Neural progenitor cell (in vitro differentiated cells): Measurements from ENCODE around the gene RYR1. TPM values are rescaled to one million over a fixed set of nuclear protein-coding genes. Genes with fewer than 3 reads are reported as not detected.

Experiments
- DNase-seq: peaks from one replicate; pipeline ENCODE4 v3.0.0-alpha.2; 2016; ENCODE audit warnings: low spot score
- H2AFZ ChIP-seq: fragments of 200-600 bp; sonication (generic); replicated peaks from 2 replicates; pipeline ENCODE4 v1.6.1; 2016; ENCODE audit warnings: antibody characterized with exemption
- H3F3A ChIP-seq: fragments of 200-600 bp; sonication (generic); 2 replicates; pipeline ENCODE4 v1.6.1; 2016; ENCODE audit warnings: antibody characterized with exemption, low read depth
- H3K27ac ChIP-seq: fragments of 200-600 bp; sonication (generic); 2 replicates; pipeline ENCODE4 v1.5.1; 2016; ENCODE audit warnings: mild to moderate bottlenecking
- H3K27me3 ChIP-seq: fragments of 200-600 bp; sonication (generic); 2 replicates; pipeline ENCODE4 v1.6.1; 2016; ENCODE audit warnings: mild to moderate bottlenecking, moderate library complexity
- H3K36me3 ChIP-seq: fragments of 200-600 bp; sonication (generic); 2 replicates; pipeline ENCODE4 v1.5.1; 2016
- H3K4me1 ChIP-seq: fragments of 200-600 bp; sonication (generic); 2 replicates; pipeline ENCODE4 v1.6.1; 2016; ENCODE audit warnings: mixed run types
- H3K4me2 ChIP-seq: fragments of 200-600 bp; sonication (generic); 2 replicates; pipeline ENCODE4 v1.6.1; 2016
- H3K4me3 ChIP-seq: fragments of 200-600 bp; sonication (generic); 2 replicates; pipeline ENCODE4 v1.5.1; 2016
- H3K79me2 ChIP-seq: fragments of 200-600 bp; sonication (generic); 2 replicates; pipeline ENCODE4 v1.6.1; 2016; ENCODE audit warnings: low read depth
- H3K9ac ChIP-seq: fragments of 200-600 bp; sonication (generic); 2 replicates; pipeline ENCODE4 v1.6.1; 2016
- H3K9me3 ChIP-seq: fragments of 200-600 bp; sonication (generic); 2 replicates; pipeline ENCODE4 v1.5.1; 2016; ENCODE audit warnings: low read depth
- H4K20me1 ChIP-seq: fragments of 200-600 bp; sonication (generic); 2 replicates; pipeline ENCODE4 v1.6.1; 2016; ENCODE audit warnings: low read depth
- H3K27ac Mint-ChIP-seq: 3 replicates; pipeline ENCODE4 v1.8.0; 2021; ENCODE audit warnings: mixed read lengths
- H3K27me3 Mint-ChIP-seq: 2 replicates; pipeline ENCODE4 v1.8.0; 2022; ENCODE audit warnings: low read depth, mild to moderate bottlenecking, inconsistent platforms, moderate library complexity, mixed read lengths; ENCODE audit not compliant: insufficient read depth
- H3K36me3 Mint-ChIP-seq: 3 replicates; pipeline ENCODE4 v1.8.0; 2021; ENCODE audit warnings: mixed read lengths
- H3K4me1 Mint-ChIP-seq: 3 replicates; pipeline ENCODE4 v1.8.0; 2021; ENCODE audit warnings: mixed read lengths
- H3K4me3 Mint-ChIP-seq: 3 replicates; pipeline ENCODE4 v1.8.0; 2021; ENCODE audit warnings: mild to moderate bottlenecking, moderate library complexity, mixed read lengths
- H3K9me3 Mint-ChIP-seq: 3 replicates; pipeline ENCODE4 v1.8.0; 2020; ENCODE audit warnings: mixed read lengths
- EZH2 ChIP-seq: fragments of 200-600 bp; sonication (generic); IDR thresholded peaks from 2 replicates; pipeline ENCODE4 v1.6.1; 2017; ENCODE audit warnings: antibody characterized with exemption, mild to moderate bottlenecking, moderate library complexity
- EZH2phosphoT487 ChIP-seq: fragments of 200-600 bp; sonication (generic); IDR thresholded peaks from 2 replicates; pipeline ENCODE4 v1.6.1; 2017; ENCODE audit warnings: antibody characterized with exemption
- total RNA-seq: library from RNA; depleted of rRNA; stranded (reverse); fragments of >200 nt; gene quantifications from 2 replicates; pipeline ENCODE4 v1.2.3, GENCODE V29; 2015; ENCODE audit warnings: low replicate concordance
- TF ChIP-seq, protein P1 (sequence below): fragments of 200-600 bp; sonication (generic); IDR thresholded peaks from 2 replicates; pipeline ENCODE4 v1.5.1; 2017; ENCODE audit warnings: antibody characterized with exemption, mild to moderate bottlenecking

The RYR1 gene
- total RNA-seq, 1 donor from 2014 or later = 0.60 TPM

- DNase-seq = no peak
- peaks cover 10% of the 10 kb centered on the region for H3K27me3 Mint-ChIP-seq
- H2AFZ ChIP-seq = no peak overlapping the region
- H3K27ac Mint-ChIP-seq = no peak overlapping the region
- H3K4me3 ChIP-seq = no peak overlapping the region
- H3K9me3 Mint-ChIP-seq = no peaks in the 10 kb centered on the region
- no peaks in the 10 kb centered on the region for H3K9me3 ChIP-seq
- H3K79me2 ChIP-seq = no peaks in the 10 kb centered on the region
- no peaks in the 10 kb centered on the region for H3K27me3 ChIP-seq
- peaks cover 6% of the 10 kb centered on the region for H4K20me1 ChIP-seq
- no peaks in the 10 kb centered on the region for H3K36me3 ChIP-seq
- H3K4me1 Mint-ChIP-seq = no peaks in the 10 kb centered on the region
- H3K36me3 Mint-ChIP-seq = no peaks in the 10 kb centered on the region
- no peak overlapping the region for H3K4me3 Mint-ChIP-seq
- H3K27ac ChIP-seq = no peak overlapping the region
- no peak overlapping the region for H3K9ac ChIP-seq
- TF ChIP-seq, protein P1, sequence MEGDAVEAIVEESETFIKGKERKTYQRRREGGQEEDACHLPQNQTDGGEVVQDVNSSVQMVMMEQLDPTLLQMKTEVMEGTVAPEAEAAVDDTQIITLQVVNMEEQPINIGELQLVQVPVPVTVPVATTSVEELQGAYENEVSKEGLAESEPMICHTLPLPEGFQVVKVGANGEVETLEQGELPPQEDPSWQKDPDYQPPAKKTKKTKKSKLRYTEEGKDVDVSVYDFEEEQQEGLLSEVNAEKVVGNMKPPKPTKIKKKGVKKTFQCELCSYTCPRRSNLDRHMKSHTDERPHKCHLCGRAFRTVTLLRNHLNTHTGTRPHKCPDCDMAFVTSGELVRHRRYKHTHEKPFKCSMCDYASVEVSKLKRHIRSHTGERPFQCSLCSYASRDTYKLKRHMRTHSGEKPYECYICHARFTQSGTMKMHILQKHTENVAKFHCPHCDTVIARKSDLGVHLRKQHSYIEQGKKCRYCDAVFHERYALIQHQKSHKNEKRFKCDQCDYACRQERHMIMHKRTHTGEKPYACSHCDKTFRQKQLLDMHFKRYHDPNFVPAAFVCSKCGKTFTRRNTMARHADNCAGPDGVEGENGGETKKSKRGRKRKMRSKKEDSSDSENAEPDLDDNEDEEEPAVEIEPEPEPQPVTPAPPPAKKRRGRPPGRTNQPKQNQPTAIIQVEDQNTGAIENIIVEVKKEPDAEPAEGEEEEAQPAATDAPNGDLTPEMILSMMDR = no peak
- TF ChIP-seq EZH2phosphoT487 (no peak), EZH2 (no peak)
- H3F3A ChIP-seq = no peaks in the 10 kb centered on the region
- no peaks in the 10 kb centered on the region for H3K4me1 ChIP-seq
- H3K4me2 ChIP-seq = no peak overlapping the region
Observed at GRCh38 chr19:38451036-38451435, 17.5 kb downstream of the RYR1 start.

DNA sequence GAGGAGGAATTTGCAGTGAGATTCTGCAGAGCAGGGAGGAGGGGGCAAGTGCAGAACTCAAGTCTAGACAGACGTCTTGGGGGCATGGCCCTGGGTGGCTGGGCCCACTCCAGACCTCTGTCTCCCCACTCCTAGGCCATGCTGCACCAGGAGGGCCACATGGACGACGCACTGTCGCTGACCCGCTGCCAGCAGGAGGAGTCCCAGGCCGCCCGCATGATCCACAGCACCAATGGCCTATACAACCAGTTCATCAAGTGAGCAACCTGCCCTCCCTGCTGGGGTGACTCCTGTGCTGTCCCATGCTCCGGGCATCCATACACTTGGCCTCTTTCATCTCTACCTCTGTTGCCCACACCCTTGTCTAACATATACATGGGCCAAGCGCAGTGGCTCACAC, 18.1 kb downstream of the RYR1 start:
- Mint-ChIP-seq H3K4me3 (no peak overlapping the region), H3K4me1 (no peaks in the 10 kb centered on the region), H3K27ac (no peak overlapping the region), H3K36me3 (no peaks in the 10 kb centered on the region), H3K9me3 (no peaks in the 10 kb centered on the region), H3K27me3 (peaks cover 10% of the 10 kb centered on the region)
- Histone ChIP-seq H3K4me3 (no peak overlapping the region), H3K9ac (no peak overlapping the region), H3K27me3 (no peaks in the 10 kb centered on the region), H3K9me3 (no peaks in the 10 kb centered on the region), H3K27ac (no peak overlapping the region), H3K4me2 (no peak overlapping the region), H3K36me3 (no peaks in the 10 kb centered on the region), H3K4me1 (no peaks in the 10 kb centered on the region), H3K79me2 (no peaks in the 10 kb centered on the region), H4K20me1 (peaks cover 6% of the 10 kb centered on the region), H3F3A (no peaks in the 10 kb centered on the region), H2AFZ (no peak overlapping the region)
- no peak for TF ChIP-seq EZH2
- TF ChIP-seq, protein P1 = no peak
- no peak for TF ChIP-seq EZH2phosphoT487
- DNase-seq = no peak

GRCh38 chr19:38452430-38453366, 19.2 kb downstream of the RYR1 start:
- H3K4me1 Mint-ChIP-seq = no peaks in the 10 kb centered on the region
- H3K4me3 Mint-ChIP-seq = no peak overlapping the region
- no peaks in the 10 kb centered on the region for H3K79me2 ChIP-seq
- no peaks in the 10 kb centered on the region for H3K36me3 ChIP-seq
- H4K20me1 ChIP-seq = peaks cover 6% of the 10 kb centered on the region
- no peaks in the 10 kb centered on the region for H3K27me3 ChIP-seq
- no peak overlapping the region for H2AFZ ChIP-seq
- no peaks in the 10 kb centered on the region for H3K9me3 ChIP-seq
- no peaks in the 10 kb centered on the region for H3K36me3 Mint-ChIP-seq
- H3K9me3 Mint-ChIP-seq = no peaks in the 10 kb centered on the region
- no peak overlapping the region for H3K27ac Mint-ChIP-seq
- peaks cover 14% of the 10 kb centered on the region for H3K27me3 Mint-ChIP-seq
- no peaks in the 10 kb centered on the region for H3F3A ChIP-seq
- no peak overlapping the region for H3K9ac ChIP-seq
- H3K4me3 ChIP-seq = no peak overlapping the region
- no peak overlapping the region for H3K4me2 ChIP-seq
- H3K27ac ChIP-seq = no peak overlapping the region
- no peak for TF ChIP-seq EZH2phosphoT487
- DNase-seq = peak; percentile 72
- no peaks in the 10 kb centered on the region for H3K4me1 ChIP-seq

DNA sequence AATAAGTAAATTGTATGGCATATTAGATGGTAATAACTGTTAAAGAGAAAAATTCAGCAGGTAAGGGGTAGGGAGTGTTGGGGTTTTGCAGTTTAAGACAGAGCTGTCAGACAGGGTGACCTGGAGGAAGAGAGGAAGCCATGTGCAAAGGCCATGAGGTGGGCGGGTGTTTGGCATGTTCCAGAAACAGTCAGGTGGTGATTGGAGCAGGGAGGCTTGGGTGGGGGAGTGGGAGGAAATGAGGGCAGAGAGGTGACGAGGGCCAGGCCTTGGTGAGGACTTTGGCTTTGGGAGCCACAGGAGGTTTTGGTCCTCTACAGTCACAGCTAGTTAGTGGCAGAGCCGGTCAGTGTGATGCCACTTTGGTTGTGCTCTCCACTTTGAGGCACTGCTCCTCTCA, 20.1 kb downstream of the RYR1 start:
- no peaks in the 10 kb centered on the region for H3F3A ChIP-seq
- no peak overlapping the region for H3K27ac ChIP-seq
- H3K9me3 ChIP-seq = no peaks in the 10 kb centered on the region
- no peak overlapping the region for H2AFZ ChIP-seq
- no peak overlapping the region for H3K4me3 ChIP-seq
- H3K4me1 ChIP-seq = no peaks in the 10 kb centered on the region
- H3K36me3 ChIP-seq = no peaks in the 10 kb centered on the region
- no peaks in the 10 kb centered on the region for H3K79me2 ChIP-seq
- no peaks in the 10 kb centered on the region for H3K27me3 ChIP-seq
- Mint-ChIP-seq H3K27me3 (peaks cover 15% of the 10 kb centered on the region), H3K4me1 (no peaks in the 10 kb centered on the region), H3K4me3 (no peak overlapping the region), H3K36me3 (no peaks in the 10 kb centered on the region), H3K9me3 (no peaks in the 10 kb centered on the region), H3K27ac (no peak overlapping the region)
- DNase-seq = no peak
- no peak overlapping the region for H3K9ac ChIP-seq
- no peak overlapping the region for H3K4me2 ChIP-seq
- H4K20me1 ChIP-seq = peaks cover 6% of the 10 kb centered on the region
- no peak for TF ChIP-seq EZH2
- TF ChIP-seq, protein P1 = no peak
- TF ChIP-seq EZH2phosphoT487 = no peak
